ENCODE measurements around the gene TRAF6. TPM values are rescaled to one million over a fixed set of nuclear protein-coding genes. Genes with fewer than 3 reads are reported as not detected.
"Not testable (repeated sequence)": the region's sequence is repeated elsewhere in the genome, so short reads cannot be mapped to it uniquely, and the experiment has no call there.

The TRAF6 gene
- total RNA-seq, 1 donor from 2014 or later = 13.7 TPM

GRCh38 chr11:36512016-36512415, 1.9 kb upstream of the TRAF6 start:
- ATAC-seq = no peak
- Histone ChIP-seq H3K27ac (no peak overlapping the region), H3K36me3 (no peaks in the 10 kb centered on the region), H3K27me3 (ENCODE audit: low read depth) (no peaks in the 10 kb centered on the region), H3K4me3 (no peak overlapping the region), H3K9me3 (peaks cover 5% of the 10 kb centered on the region), H3K4me1 (peaks cover 22% of the 10 kb centered on the region)
- no peak for TF ChIP-seq CTCF (IDR thresholded peaks at IDR 0.05)
- no peak for DNase-seq
- intact Hi-C loops (cut with DNase I) = no loop called here

GRCh38 chr11:36511062-36511461, 990 bp upstream of the TRAF6 start:
- intact Hi-C loops (cut with DNase I); H3K9me3 ChIP-seq; H3K27me3 ChIP-seq (ENCODE audit: low read depth); DNase-seq; H3K36me3 ChIP-seq; ATAC-seq: not testable (repeated sequence)
- Histone ChIP-seq H3K27ac (peak overlapping the region; percentile 93), H3K4me3 (peak overlapping the region; percentile 77), H3K4me1 (peaks cover 22% of the 10 kb centered on the region)

DNA sequence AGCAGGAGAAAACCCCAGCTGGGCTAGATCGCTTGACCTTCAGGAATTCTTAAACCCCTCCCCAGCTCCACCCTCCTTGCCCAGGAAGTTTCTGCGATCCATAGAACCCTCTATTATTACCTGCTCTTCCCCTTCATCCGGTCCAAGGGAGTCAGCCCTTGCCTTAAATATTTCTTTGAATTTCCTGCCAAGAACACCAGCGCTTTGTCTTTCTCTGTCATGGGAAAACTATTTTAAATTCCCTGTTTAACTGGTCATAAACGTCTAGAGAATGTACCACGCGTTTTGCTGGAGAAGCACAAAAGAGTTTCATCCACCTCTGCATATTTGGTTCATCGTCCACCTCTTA, 496 bp upstream of the TRAF6 start:
- Histone ChIP-seq H3K27ac (peak overlapping the region; percentile 93), H3K4me1 (peaks cover 23% of the 10 kb centered on the region), H3K36me3 (no peaks in the 10 kb centered on the region), H3K9me3 (peaks cover 5% of the 10 kb centered on the region), H3K4me3 (peak overlapping the region; percentile 77), H3K27me3 (ENCODE audit: low read depth) (no peaks in the 10 kb centered on the region)
- ATAC-seq (peak; percentile 3 to 11), DNase-seq (no peak)
- no peak for TF ChIP-seq CTCF (IDR thresholded peaks at IDR 0.05)
- intact Hi-C loops (cut with DNase I) = no loop called here

DNA sequence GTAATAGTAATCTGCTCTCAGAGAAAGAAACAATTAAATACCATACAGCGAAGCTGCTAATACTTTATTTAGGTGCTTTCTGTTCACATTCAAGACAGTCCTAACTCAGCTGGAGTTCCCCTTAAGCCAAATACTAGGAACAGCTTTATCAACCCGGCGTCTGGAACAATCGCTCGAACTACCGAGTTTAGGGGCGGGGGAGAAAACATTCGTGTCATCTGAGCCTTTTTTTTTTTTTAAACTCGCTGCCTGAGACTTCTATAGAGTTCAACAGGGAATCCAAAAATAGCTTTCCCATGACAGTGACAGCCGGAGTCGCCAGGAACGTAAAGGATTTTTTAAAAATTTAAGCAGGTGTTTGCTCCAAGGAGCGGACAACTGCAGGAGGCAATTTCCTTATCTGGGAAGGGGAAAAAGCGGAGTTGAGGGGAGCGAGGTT, 852 bp downstream of the TRAF6 start:
- no peaks in the 10 kb centered on the region for H3K27me3 ChIP-seq (ENCODE audit: low read depth)
- H3K9me3 ChIP-seq = peaks cover 5% of the 10 kb centered on the region
- H3K36me3 ChIP-seq = no peaks in the 10 kb centered on the region
- no peak for TF ChIP-seq CTCF (IDR thresholded peaks at IDR 0.05)
- DNase-seq (no peak), ATAC-seq (peak; percentile 10 to 54)
- H3K4me1 ChIP-seq = peaks cover 25% of the 10 kb centered on the region
- peak overlapping the region; percentile 93 for H3K27ac ChIP-seq
- H3K4me3 ChIP-seq = peak overlapping the region; percentile 77
- intact Hi-C loops (cut with DNase I) = no loop called here

DNA sequence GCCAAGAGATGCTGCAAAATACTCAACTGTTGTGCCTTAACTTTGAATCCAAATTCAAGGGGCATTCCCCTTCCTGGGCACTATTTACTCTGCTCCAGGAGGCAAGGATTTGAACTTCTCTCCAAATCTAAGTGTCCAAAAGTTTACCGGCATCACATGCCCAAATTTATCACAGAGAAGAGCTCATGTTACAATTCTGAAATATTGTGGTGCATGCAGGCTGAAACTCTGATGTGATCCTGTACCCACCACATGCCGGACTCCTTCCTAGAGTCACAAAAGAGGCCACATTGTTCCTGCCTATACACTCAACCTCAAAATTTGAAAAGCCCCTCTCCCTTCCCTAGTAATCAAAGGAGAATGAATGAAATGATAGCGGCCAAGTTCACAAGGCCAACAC, 1.3 kb downstream of the TRAF6 start:
- no peak for TF ChIP-seq CTCF (IDR thresholded peaks at IDR 0.05)
- no peak for DNase-seq
- ATAC-seq = no peak
- peaks cover under 1% of the 10 kb centered on the region for H3K9me3 ChIP-seq
- H3K36me3 ChIP-seq = no peaks in the 10 kb centered on the region
- intact Hi-C loops (cut with DNase I) = no loop called here
- peak overlapping the region; percentile 77 for H3K4me3 ChIP-seq
- peak overlapping the region; percentile 93 for H3K27ac ChIP-seq
- H3K4me1 ChIP-seq = peaks cover 25% of the 10 kb centered on the region
- no peaks in the 10 kb centered on the region for H3K27me3 ChIP-seq (ENCODE audit: low read depth)

DNA sequence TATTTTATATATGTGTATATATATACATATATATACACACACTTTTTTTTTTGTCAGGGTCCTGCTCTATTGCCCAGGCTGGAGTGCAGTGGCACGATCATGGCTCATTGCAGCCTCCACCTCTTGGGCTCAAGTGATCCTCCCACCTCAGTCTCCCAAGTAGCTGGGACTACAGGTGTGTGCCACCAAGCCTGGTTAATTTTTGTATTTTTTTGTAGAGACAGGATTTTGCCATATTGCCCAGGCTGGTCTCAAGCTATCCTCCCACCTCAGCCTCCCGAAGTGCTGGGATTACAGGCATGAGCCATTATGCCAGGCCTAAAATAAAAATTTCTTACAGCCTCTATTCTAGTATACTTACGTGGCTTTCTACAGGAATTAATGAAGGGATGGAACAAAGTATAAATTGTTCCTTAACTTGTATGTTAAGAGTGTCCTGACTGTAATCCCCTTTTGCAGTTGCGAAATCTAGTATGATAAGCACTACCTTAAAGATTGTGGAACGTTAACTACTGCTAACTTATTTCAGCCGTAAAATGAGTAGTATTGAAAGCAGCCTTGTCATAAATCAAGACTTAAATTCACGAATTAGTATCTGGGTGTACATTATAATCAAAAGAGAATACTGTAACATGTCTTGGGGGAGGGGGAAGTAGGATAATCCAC, 2.1 kb downstream of the TRAF6 start:
- H3K36me3 ChIP-seq = no peaks in the 10 kb centered on the region
- peak overlapping the region; percentile 77 for H3K4me3 ChIP-seq
- DNase-seq (no peak), ATAC-seq (no peak)
- peaks cover 25% of the 10 kb centered on the region for H3K4me1 ChIP-seq
- no peak for TF ChIP-seq CTCF (IDR thresholded peaks at IDR 0.05)
- H3K27me3 ChIP-seq (ENCODE audit: low read depth) = no peaks in the 10 kb centered on the region
- intact Hi-C loops (cut with DNase I) = no loop called here
- H3K27ac ChIP-seq = no peak overlapping the region
- no peaks in the 10 kb centered on the region for H3K9me3 ChIP-seq

Measured in lower lobe of right lung (tissue), 2 donors.